ENCODE results near the gene UGT1A1. TPM values are rescaled to one million over a fixed set of nuclear protein-coding genes. Genes with fewer than 3 reads are reported as not detected.
A peak's percentile ranks its signal among the peaks of the same experiment; 100 is the strongest.

The UGT1A1 gene
- total and polyA plus RNA-seq, 2 of the 13 experiments (the other 11 are each of a cell fraction or from before 2014, with no cell fraction given): 0.69 to 0.75 TPM

DNA sequence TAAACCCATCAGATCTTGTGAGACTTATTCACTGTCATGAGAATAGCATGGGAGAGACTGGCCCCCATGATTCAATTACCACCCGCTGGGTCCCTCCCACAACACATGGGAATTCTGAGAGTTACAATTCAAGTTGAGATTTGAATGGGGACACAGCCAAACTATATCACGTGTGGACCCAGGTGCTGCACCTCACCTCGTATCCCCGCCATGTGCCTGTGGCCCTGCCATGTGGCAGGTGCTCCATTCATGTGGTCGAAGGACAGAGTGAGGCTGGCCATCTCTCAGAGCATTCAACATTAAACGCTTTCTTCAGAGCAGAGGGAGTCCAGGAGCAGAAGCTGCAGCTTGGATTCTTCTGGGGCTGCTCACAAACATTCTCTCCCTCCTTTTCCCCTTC lies 50.3 kb downstream of the UGT1A1 start:
- CTCF ChIA-PET (ENCODE audit: low intra/inter-chr PET ratio, low total read pairs): no interaction called here
- H3K4me3 ChIP-seq (replicated peaks in 1 of 3; ENCODE audit: insufficient read depth in 1 of 3, low read depth in 2 of 3, low read length in 3 of 3): no peak overlapping the region
- H3K79me2 ChIP-seq (ENCODE audit: insufficient read depth, low read length): no peaks in the 10 kb centered on the region
- no peaks in the 10 kb centered on the region for H3K9me3 ChIP-seq (ENCODE audit: low read length)
- H3K9ac ChIP-seq (ENCODE audit: insufficient read depth, low read depth, low read length): no peak overlapping the region
- H3K4me2 ChIP-seq (ENCODE audit: low read depth, low read length): no peak overlapping the region
- no peaks in the 10 kb centered on the region for H3K36me3 ChIP-seq (replicated peaks in 1 of 2; ENCODE audit: control insufficient read depth in 1 of 2, insufficient read depth in 2 of 2, low read length in 2 of 2)
- H3K27ac ChIP-seq (ENCODE audit: extremely low read length, insufficient read depth, low read length): no peak overlapping the region
- no peaks in the 10 kb centered on the region for H3K4me1 ChIP-seq (ENCODE audit: insufficient read depth, low read length)
- no TSS peak for BruUV-seq (replicated peaks)
- TF ChIP-seq CBX5 (CRISPR knock-in tag; IDR thresholded peaks at IDR 0.05; ENCODE audit: borderline replicate concordance) (no peak), NR2C2 (CRISPR knock-in tag; IDR thresholded peaks at IDR 0.05; ENCODE audit: borderline replicate concordance) (no peak), ZNF570 (CRISPR knock-in tag; IDR thresholded peaks at IDR 0.05; ENCODE audit: borderline replicate concordance) (no peak), ZNF296 (CRISPR knock-in tag; conservative IDR thresholded peaks at IDR 0.05) (no peak), MNT (IDR thresholded peaks at IDR 0.05) (peak; percentile 85)
- 67% methylated on average over 6 of the region's 6 CpGs for WGBS (ENCODE audit: low lambda C conversion rate)
- H3K27me3 ChIP-seq (ENCODE audit: control insufficient read depth in 1 of 2, insufficient read depth in 2 of 2, low read length in 2 of 2): peaks cover 0 to 38% of the 10 kb centered on the region in 2 experiments; a peak in 3 of 5 replicates
- DNase-seq (ENCODE audit: low spot score): no peak
- no peak for FAIRE-seq
- POLR2A ChIA-PET: no interaction called here
- H2AFZ ChIP-seq (ENCODE audit: low read length): no peak overlapping the region
- H4K20me1 ChIP-seq (ENCODE audit: insufficient read depth, low read length): no peaks in the 10 kb centered on the region
- ATAC-seq: no peak
- intact Hi-C loops (cut with micrococcal nuclease; ENCODE audit: unreplicated experiment): no loop called here
- in situ Hi-C loops (cut with HindIII; ENCODE audit: extremely low pct_ligation_motif_present, low pct_unique_long_range_greater_than_20kb): no loop called here

DNA sequence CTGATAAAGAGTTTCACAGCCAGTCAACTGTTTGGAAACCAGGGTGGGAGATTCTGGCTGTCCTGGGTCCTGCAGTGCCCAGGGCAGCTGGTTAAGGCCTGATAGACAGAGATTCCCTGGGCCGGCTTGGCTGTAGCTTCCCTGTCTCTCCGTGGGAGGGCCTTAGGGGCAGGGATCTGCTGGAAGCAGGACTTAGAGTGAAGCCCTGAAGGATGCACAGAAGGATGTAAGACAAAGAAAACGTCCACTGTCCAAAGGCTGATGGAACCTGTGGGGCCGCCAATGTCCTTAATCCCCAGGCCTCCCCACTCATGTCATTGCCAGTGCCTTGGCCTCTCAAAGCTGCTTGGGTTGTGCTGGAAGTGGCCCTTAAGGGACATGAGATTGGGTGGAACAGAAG lies 51.0 kb downstream of the UGT1A1 start:
- DNase-seq (ENCODE audit: low spot score) (no peak), FAIRE-seq (no peak), ATAC-seq (no peak)
- WGBS (ENCODE audit: low lambda C conversion rate): 42% methylated on average over 4 of the region's 4 CpGs
- Histone ChIP-seq H3K4me1 (ENCODE audit: insufficient read depth, low read length) (no peaks in the 10 kb centered on the region), H3K27ac (ENCODE audit: extremely low read length, insufficient read depth, low read length) (no peak overlapping the region), H3K9ac (ENCODE audit: insufficient read depth, low read depth, low read length) (no peak overlapping the region), H3K79me2 (ENCODE audit: insufficient read depth, low read length) (no peaks in the 10 kb centered on the region), H3K27me3 (ENCODE audit: control insufficient read depth in 1 of 2, insufficient read depth in 2 of 2, low read length in 2 of 2) (peaks cover 0 to 38% of the 10 kb centered on the region in 2 experiments; a peak in 3 of 5 replicates), H4K20me1 (ENCODE audit: insufficient read depth, low read length) (no peaks in the 10 kb centered on the region), H3K36me3 (replicated peaks in 1 of 2; ENCODE audit: control insufficient read depth in 1 of 2, insufficient read depth in 2 of 2, low read length in 2 of 2) (no peaks in the 10 kb centered on the region), H3K4me2 (ENCODE audit: low read depth, low read length) (no peak overlapping the region), H3K9me3 (ENCODE audit: low read length) (no peaks in the 10 kb centered on the region), H2AFZ (ENCODE audit: low read length) (no peak overlapping the region), H3K4me3 (replicated peaks in 1 of 3; ENCODE audit: insufficient read depth in 1 of 3, low read depth in 2 of 3, low read length in 3 of 3) (no peak overlapping the region)
- in situ Hi-C loops (cut with HindIII; ENCODE audit: extremely low pct_ligation_motif_present, low pct_unique_long_range_greater_than_20kb): no loop called here
- no peak for TF ChIP-seq HES4 (CRISPR knock-in tag; IDR thresholded peaks at IDR 0.05; ENCODE audit: borderline replicate concordance)
- intact Hi-C loops (cut with micrococcal nuclease; ENCODE audit: unreplicated experiment): no loop called here
- BruUV-seq (replicated peaks): no TSS peak
- ChIA-PET POLR2A (no interaction called here), CTCF (ENCODE audit: low intra/inter-chr PET ratio, low total read pairs) (no interaction called here)
